Small intestine (tissue), 16 donors: ENCODE measurements around the gene CDC42EP5. TPM values are rescaled to one million over a fixed set of nuclear protein-coding genes. Genes with fewer than 3 reads are reported as not detected.

Source experiments
- DNase-seq, 2 donors: peaks; one replicate each; pipeline versions ENCODE4 v3.0.0 to v3.0.0-alpha.2; 2013
- FAIRE-seq: peaks from 2 replicates; lab custom pipeline; 2012; peaks lifted over from hg19 to GRCh38; lab: Jason Lieb, UNC
- H3K27ac ChIP-seq, 3 donors: one replicate each; pipeline ENCODE4 v1.5.1; 2013; ENCODE audit warnings: low read length in 2 of 3, mild to moderate bottlenecking in 2 of 3, control low read depth in 1 of 3, inconsistent platforms in 1 of 3, low read depth in 1 of 3, moderate library complexity in 1 of 3
- H3K27me3 ChIP-seq, 3 donors: one replicate each; pipeline ENCODE4 v1.6.1; 2013; ENCODE audit warnings: low read length in 3 of 3, inconsistent platforms in 1 of 3; ENCODE audit not compliant: control insufficient read depth in 3 of 3, insufficient read depth in 3 of 3
- H3K36me3 ChIP-seq, 3 donors: one replicate each; pipeline ENCODE4 v1.6.1; 2013; ENCODE audit warnings: low read length in 3 of 3, inconsistent platforms in 1 of 3, low read depth in 1 of 3, mild to moderate bottlenecking in 1 of 3, moderate library complexity in 1 of 3; ENCODE audit not compliant: control insufficient read depth in 3 of 3, insufficient read depth in 2 of 3
- H3K4me1 ChIP-seq, 3 donors: one replicate each; pipeline ENCODE4 v1.6.1; 2013; ENCODE audit warnings: low read length in 2 of 3, inconsistent platforms in 1 of 3, low read depth in 1 of 3, mild to moderate bottlenecking in 1 of 3, moderate library complexity in 1 of 3; ENCODE audit not compliant: control insufficient read depth in 3 of 3, insufficient read depth in 2 of 3
- H3K4me3 ChIP-seq, 3 donors: one replicate each; pipeline ENCODE4 v1.5.1; 2013; ENCODE audit warnings: low read length in 3 of 3, control low read depth in 1 of 3, inconsistent platforms in 1 of 3, low read depth in 1 of 3, mild to moderate bottlenecking in 1 of 3, moderate library complexity in 1 of 3
- H3K9me3 ChIP-seq, 2 donors: one replicate each; pipeline ENCODE4 v1.6.1; 2013; ENCODE audit warnings: low read depth in 1 of 2, low read length in 1 of 2; ENCODE audit not compliant: control insufficient read depth in 2 of 2, insufficient read depth in 1 of 2
- WGBS, 3 donors: extraction: QIAGEN DNeasy Blood & Tissue Kit; methylation state at CpG; one replicate each; pipeline ENCODE4 v1.1.7; 2013; 5-methylcytosine and 5-hydroxymethylcytosine counted together
- long read RNA-seq, 10 donors: transcript quantifications; one replicate each; lab custom pipeline, GENCODE V29; 2026
- polyA plus RNA-seq, 4 donors: library from polyadenylated mRNA; stranded (reverse) in 3 of 4; unstranded in 1 of 4; fragments of 200-250 nt in 3 of 4; fragments of 120-200 nt in 1 of 4; gene quantifications; one replicate each; pipeline versions ENCODE4 v1.2.1 to v1.2.3, GENCODE V29; 2013
- donor health status: healthy with polysubstance abuse.
- donor health status: control.
- donor health status: control.
- donor health status: Bipolar disorder and iron deficiency.
- donor health status: healthy.

Gene CDC42EP5, protein sequence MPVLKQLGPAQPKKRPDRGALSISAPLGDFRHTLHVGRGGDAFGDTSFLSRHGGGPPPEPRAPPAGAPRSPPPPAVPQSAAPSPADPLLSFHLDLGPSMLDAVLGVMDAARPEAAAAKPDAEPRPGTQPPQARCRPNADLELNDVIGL
- 100 to 1,000 TPM; 131 to 215 (median 163) TPM for polyA plus RNA-seq
- long read RNA-seq, donor 1, transcript CDC42EP5-202 (2 exons, 288 nt), result minor isoform, 8 of 260 reads
- long read RNA-seq, donor 1, transcript CDC42EP5-201 (3 exons, 864 nt), result major isoform, 200 of 260 reads
- long read RNA-seq, donor 1, partial matches to known transcripts, result 52 of 260 reads
- long read RNA-seq, donor 1, other reads (novel, unspliced or antisense), result 0 of 260 reads
- long read RNA-seq, donor 2, transcript CDC42EP5-201 (3 exons, 864 nt), result major isoform, 40 of 47 reads
- long read RNA-seq, donor 2, partial matches to known transcripts, result 5 of 47 reads
- long read RNA-seq, donor 2, other reads (novel, unspliced or antisense), result 0 of 47 reads
- long read RNA-seq, donor 3, transcript CDC42EP5-201 (3 exons, 864 nt), result major isoform, 45 of 70 reads
- long read RNA-seq, donor 3, partial matches to known transcripts, result 23 of 70 reads
- long read RNA-seq, donor 3, other reads (novel, unspliced or antisense), result 0 of 70 reads
- long read RNA-seq, donor 4, partial matches to known transcripts, result 0 of 2 reads
- long read RNA-seq, donor 4, other reads (novel, unspliced or antisense), result 0 of 2 reads
- long read RNA-seq, donor 5, transcript CDC42EP5-201 (3 exons, 864 nt), result major isoform, 30 of 30 reads
- long read RNA-seq, donor 5, partial matches to known transcripts, result 0 of 30 reads
- long read RNA-seq, donor 5, other reads (novel, unspliced or antisense), result 0 of 30 reads
- long read RNA-seq, donor 6, transcript CDC42EP5-201 (3 exons, 864 nt), result major isoform, 66 of 84 reads
- long read RNA-seq, donor 6, transcript CDC42EP5-202 (2 exons, 288 nt), result minor isoform, 6 of 84 reads
- long read RNA-seq, donor 6, partial matches to known transcripts, result 12 of 84 reads
- long read RNA-seq, donor 6, other reads (novel, unspliced or antisense), result 0 of 84 reads
- long read RNA-seq, donor 7, transcript CDC42EP5-201 (3 exons, 864 nt), result major isoform, 14 of 14 reads
- long read RNA-seq, donor 7, partial matches to known transcripts, result 0 of 14 reads
- long read RNA-seq, donor 7, other reads (novel, unspliced or antisense), result 0 of 14 reads
- long read RNA-seq, donor 8, transcript CDC42EP5-201 (3 exons, 864 nt), result major isoform, 11 of 11 reads
- long read RNA-seq, donor 8, partial matches to known transcripts, result 0 of 11 reads
- long read RNA-seq, donor 8, other reads (novel, unspliced or antisense), result 0 of 11 reads
- long read RNA-seq, donor 9, transcript CDC42EP5-201 (3 exons, 864 nt), result major isoform, 18 of 24 reads
- long read RNA-seq, donor 9, partial matches to known transcripts, result 5 of 24 reads
- long read RNA-seq, donor 9, other reads (novel, unspliced or antisense), result 0 of 24 reads
- long read RNA-seq, donor 10, transcript CDC42EP5-202 (2 exons, 288 nt), result minor isoform, 9 of 110 reads
- long read RNA-seq, donor 10, transcript CDC42EP5-201 (3 exons, 864 nt), result major isoform, 90 of 110 reads
- long read RNA-seq, donor 10, partial matches to known transcripts, result 11 of 110 reads
- long read RNA-seq, donor 10, other reads (novel, unspliced or antisense), result 0 of 110 reads

- 5 to 9% (median 5%) methylated on average over 14 of the region's 14 CpGs for WGBS, 3 donors
- peak within 1 kb of the TSS; percentile 91 to 97 (median 91) for H3K27ac ChIP-seq
- peaks cover 0 to 45% (median 3%) of the 10 kb centered on the region in 3 donors for H3K4me1 ChIP-seq
- no peak for FAIRE-seq
- peak within 1 kb of the TSS; percentile 54 to 89 (median 56) for H3K4me3 ChIP-seq
- H3K9me3 ChIP-seq, result no peaks in the 10 kb centered on the region
- H3K36me3 ChIP-seq, result peaks cover 0 to 25% (median 0%) of the 10 kb centered on the region in 3 donors
- no peaks in the 10 kb centered on the region for H3K27me3 ChIP-seq
- DNase-seq, result peak; percentile 72 to 95
These were observed at the start of gene CDC42EP5 for GRCh38 chr19:54473071-54473891. Gene CDC42EP5 (minus strand): TSS chr19:54473296. CDS start chr19:54465547, 7,749 bp downstream.

- DNase-seq (no peak), FAIRE-seq (no peak)
- no peaks in the 10 kb centered on the region for H3K4me1 ChIP-seq
- 71 to 74% (median 72%) methylated on average over 6 of the region's 6 CpGs for WGBS, 3 donors
- no peak overlapping the region for H3K27ac ChIP-seq
- peaks cover 0 to 5% (median 0%) of the 10 kb centered on the region in 3 donors for H3K27me3 ChIP-seq
- H3K4me3 ChIP-seq, result no peak overlapping the region
- no peaks in the 10 kb centered on the region for H3K9me3 ChIP-seq
- H3K36me3 ChIP-seq, result no peaks in the 10 kb centered on the region
These were observed 48.9 kb upstream of the CDC42EP5 start for GRCh38 chr19:54521860-54522513.

- no peaks in the 10 kb centered on the region for H3K36me3 ChIP-seq
- 47 to 67% (median 48%) methylated on average over 17 to 18 of the region's 18 CpGs for WGBS, 3 donors
- DNase-seq (no peak), FAIRE-seq (no peak)
- no peak overlapping the region for H3K4me3 ChIP-seq
- peaks cover 0 to 5% (median 0%) of the 10 kb centered on the region in 3 donors for H3K27me3 ChIP-seq
- H3K9me3 ChIP-seq, result no peaks in the 10 kb centered on the region
- no peaks in the 10 kb centered on the region for H3K4me1 ChIP-seq
- H3K27ac ChIP-seq, result no peak overlapping the region
These were observed 48.1 kb upstream of the CDC42EP5 start for GRCh38 chr19:54521022-54521859.

DNA sequence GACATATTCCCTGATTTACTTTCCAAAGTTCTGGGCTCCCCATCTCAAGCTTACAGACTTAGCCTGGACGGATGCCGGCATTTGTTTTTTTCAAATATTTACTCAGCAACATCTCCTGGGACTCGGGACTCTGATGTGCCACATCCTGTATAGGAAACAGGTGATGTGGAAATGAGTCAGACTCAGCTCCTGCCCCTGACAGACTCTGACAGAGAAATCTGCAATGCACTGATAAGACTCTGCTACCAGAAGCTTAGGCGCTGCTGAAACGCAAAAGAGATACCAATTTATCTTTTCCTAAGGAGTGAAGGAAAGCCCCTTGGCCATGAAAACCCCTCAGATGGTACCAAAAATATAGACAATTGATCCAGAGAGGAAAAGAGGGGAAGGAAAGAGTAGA, 45.7 kb upstream of the CDC42EP5 start:
- FAIRE-seq, result no peak
- WGBS, 3 donors, result 50 to 59% (median 55%) methylated on average over 5 of the region's 5 CpGs

GRCh38 chr19:54517483-54517882, 44.4 kb upstream of the CDC42EP5 start:
- no peaks in the 10 kb centered on the region for H3K9me3 ChIP-seq
- H3K4me1 ChIP-seq, result no peaks in the 10 kb centered on the region
- no peak for FAIRE-seq
- H3K36me3 ChIP-seq, result no peaks in the 10 kb centered on the region
- H3K27me3 ChIP-seq, result peaks cover 0 to 5% (median 0%) of the 10 kb centered on the region in 3 donors
- 1 to 2% (median 1%) methylated on average over 4 of the region's 4 CpGs for WGBS, 3 donors
- H3K4me3 ChIP-seq, result no peak overlapping the region
- DNase-seq, result peak; percentile 10 to 71
- H3K27ac ChIP-seq, result no peak overlapping the region

More for the DNA sequence above, 45.7 kb upstream of the CDC42EP5 start:
- Histone ChIP-seq H3K36me3 (no peaks in the 10 kb centered on the region), H3K27ac (no peak overlapping the region), H3K9me3 (no peaks in the 10 kb centered on the region), H3K4me3 (no peak overlapping the region), H3K27me3 (peaks cover 0 to 5% (median 0%) of the 10 kb centered on the region in 3 donors), H3K4me1 (no peaks in the 10 kb centered on the region)
- DNase-seq, result no peak

GRCh38 chr19:54515156-54515555, 42.1 kb upstream of the CDC42EP5 start:
- Histone ChIP-seq H3K36me3 (no peaks in the 10 kb centered on the region), H3K4me3 (no peak overlapping the region), H3K9me3 (no peaks in the 10 kb centered on the region), H3K27ac (no peak overlapping the region), H3K27me3 (no peaks in the 10 kb centered on the region), H3K4me1 (no peaks in the 10 kb centered on the region)
- DNase-seq, result no peak
- no peak for FAIRE-seq
- 49 to 59% (median 56%) methylated on average over 3 of the region's 3 CpGs for WGBS, 3 donors
